CD8-positive, alpha-beta memory T cell (primary cell): ENCODE measurements around the gene PNISR. TPM values are rescaled to one million over a fixed set of nuclear protein-coding genes. Genes with fewer than 3 reads are reported as not detected.

Source experiments
- CTCF ChIA-PET: fragments of 350-600 bp; sonication (Branson Sonifier 250); formaldehyde crosslinking; loops from one replicate; lab custom pipeline; 2021; ENCODE audit warnings: antibody characterized with exemption; lab: Charles Lee
- POLR2A ChIA-PET: fragments of 350-600 bp; sonication (Branson Sonifier 250); formaldehyde crosslinking; loops from one replicate; lab custom pipeline; 2021; ENCODE audit warnings: antibody characterized with exemption; lab: Charles Lee
- DNase-seq, 5 donors: peaks; one replicate each; pipeline versions ENCODE4 v3.0.0 to v3.0.0-alpha.2; 2020 to 2022; ENCODE audit warnings: mixed read lengths in 1 of 5
- H3K27ac ChIP-seq: one replicate; pipeline ENCODE4 v1.7.0; 2013; ENCODE audit warnings: low read depth, mild to moderate bottlenecking, low read length, moderate library complexity
- H3K27me3 ChIP-seq: 2 replicates; pipeline ENCODE4 v1.7.0; 2013; ENCODE audit warnings: low read length, mild to moderate bottlenecking; ENCODE audit not compliant: insufficient read depth, poor library complexity, severe bottlenecking
- H3K36me3 ChIP-seq: 2 replicates; pipeline ENCODE4 v1.7.0; 2013; ENCODE audit warnings: mild to moderate bottlenecking, low read length, moderate library complexity; ENCODE audit not compliant: insufficient read depth
- H3K4me1 ChIP-seq: 2 replicates; pipeline ENCODE4 v1.7.0; 2013; ENCODE audit warnings: mild to moderate bottlenecking, low read length, moderate library complexity; ENCODE audit not compliant: insufficient read depth
- H3K4me3 ChIP-seq: 2 replicates; pipeline ENCODE4 v1.7.0; 2013; ENCODE audit warnings: mild to moderate bottlenecking, low read length
- H3K9me3 ChIP-seq: 2 replicates; pipeline ENCODE4 v1.7.0; 2013; ENCODE audit warnings: mild to moderate bottlenecking, low read length
- H3K27ac Mint-ChIP-seq, 8 donors: one replicate each; pipeline ENCODE4 v1.8.0; 2020 to 2021; ENCODE audit warnings: mixed read lengths in 8 of 8, mild to moderate bottlenecking in 6 of 8, inconsistent platforms in 3 of 8, moderate library complexity in 3 of 8
- H3K27me3 Mint-ChIP-seq, 2 donors: one replicate each; pipeline ENCODE4 v1.8.0; 2020 to 2021; ENCODE audit warnings: mixed read lengths in 2 of 2, mild to moderate bottlenecking in 1 of 2, moderate library complexity in 1 of 2
- H3K36me3 Mint-ChIP-seq, 3 donors: one replicate each; pipeline ENCODE4 v1.8.0; 2020 to 2021; ENCODE audit warnings: mixed read lengths in 3 of 3, inconsistent platforms in 1 of 3, mild to moderate bottlenecking in 1 of 3
- H3K4me1 Mint-ChIP-seq, 3 donors: one replicate each; pipeline ENCODE4 v1.8.0; 2020 to 2021; ENCODE audit warnings: mixed read lengths in 3 of 3, inconsistent platforms in 1 of 3, mild to moderate bottlenecking in 1 of 3
- H3K4me3 Mint-ChIP-seq, 7 donors: one replicate each; pipeline ENCODE4 v1.8.0; 2020 to 2021; ENCODE audit warnings: mixed read lengths in 7 of 7, mild to moderate bottlenecking in 6 of 7, moderate library complexity in 4 of 7, inconsistent platforms in 2 of 7
- H3K9me3 Mint-ChIP-seq, 5 donors: one replicate each; pipeline ENCODE4 v1.8.0; 2020 to 2022; ENCODE audit warnings: mixed read lengths in 5 of 5, mild to moderate bottlenecking in 3 of 5, moderate library complexity in 2 of 5, inconsistent platforms in 1 of 5
- polyA plus RNA-seq: library from polyadenylated mRNA; unstranded; fragments of 300-500 nt; fragmentation: Illumina TruSeq; gene quantifications from one replicate; pipeline ENCODE4 v1.2.3, GENCODE V29; 2021
- total RNA-seq, 2 experiments: library from RNA; stranded (reverse); gene quantifications; one replicate each; pipeline ENCODE4 v1.2.3, GENCODE V29; 2021

PNISR gene
- total and polyA plus RNA-seq, 3 experiments from 2014 or later: 80.2 to 105 (median 104) TPM

DNA sequence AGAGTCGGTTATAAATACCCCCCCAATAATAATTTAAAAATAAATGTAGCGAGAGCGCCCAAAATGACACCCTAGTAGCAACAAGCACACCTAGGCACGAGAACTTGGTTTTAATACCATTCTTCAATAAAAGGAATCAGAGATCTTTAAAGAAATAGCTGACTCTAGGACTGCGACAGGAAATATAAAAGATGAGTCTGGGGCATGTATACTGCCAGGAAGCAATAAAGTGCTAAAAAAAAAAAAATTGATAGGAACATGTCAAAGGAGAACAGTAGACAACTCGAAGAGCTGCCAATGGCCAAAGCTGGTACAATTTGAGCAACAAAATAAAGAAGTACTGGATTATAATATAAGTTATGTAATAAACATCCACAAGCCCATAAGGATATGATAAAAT lies 2.2 kb downstream of the PNISR start:
- H3K4me1 ChIP-seq: peaks cover 72% of the 10 kb centered on the region
- peaks cover 0 to 2% of the 10 kb centered on the region in 2 donors for H3K27me3 Mint-ChIP-seq
- no peaks in the 10 kb centered on the region for H3K36me3 ChIP-seq
- peak overlapping the region in 4 of 8 donors; percentile 20 to 96 (median 70) for H3K27ac Mint-ChIP-seq
- no peak for DNase-seq
- CTCF ChIA-PET: interaction anchor here (1.6 kb wide), 1 partner anchor 11 kb away, joined by 5 read pairs; no protein-coding TSS in a partner anchor
- H3K27me3 ChIP-seq: no peaks in the 10 kb centered on the region
- H3K27ac ChIP-seq: no peak overlapping the region
- POLR2A ChIA-PET: interaction anchor here (0.9 kb wide), 1 partner anchor 28 kb away, joined by 3 read pairs; no protein-coding TSS in a partner anchor
- peaks cover 2 to 47% (median 4%) of the 10 kb centered on the region in 3 donors for H3K36me3 Mint-ChIP-seq
- H3K4me3 ChIP-seq: no peak overlapping the region
- H3K9me3 ChIP-seq: no peaks in the 10 kb centered on the region
- peaks cover 70 to 89% (median 83%) of the 10 kb centered on the region in 3 donors for H3K4me1 Mint-ChIP-seq
- H3K4me3 Mint-ChIP-seq: peak overlapping the region; percentile 75 to 100 (median 97)
- no peaks in the 10 kb centered on the region for H3K9me3 Mint-ChIP-seq

DNA sequence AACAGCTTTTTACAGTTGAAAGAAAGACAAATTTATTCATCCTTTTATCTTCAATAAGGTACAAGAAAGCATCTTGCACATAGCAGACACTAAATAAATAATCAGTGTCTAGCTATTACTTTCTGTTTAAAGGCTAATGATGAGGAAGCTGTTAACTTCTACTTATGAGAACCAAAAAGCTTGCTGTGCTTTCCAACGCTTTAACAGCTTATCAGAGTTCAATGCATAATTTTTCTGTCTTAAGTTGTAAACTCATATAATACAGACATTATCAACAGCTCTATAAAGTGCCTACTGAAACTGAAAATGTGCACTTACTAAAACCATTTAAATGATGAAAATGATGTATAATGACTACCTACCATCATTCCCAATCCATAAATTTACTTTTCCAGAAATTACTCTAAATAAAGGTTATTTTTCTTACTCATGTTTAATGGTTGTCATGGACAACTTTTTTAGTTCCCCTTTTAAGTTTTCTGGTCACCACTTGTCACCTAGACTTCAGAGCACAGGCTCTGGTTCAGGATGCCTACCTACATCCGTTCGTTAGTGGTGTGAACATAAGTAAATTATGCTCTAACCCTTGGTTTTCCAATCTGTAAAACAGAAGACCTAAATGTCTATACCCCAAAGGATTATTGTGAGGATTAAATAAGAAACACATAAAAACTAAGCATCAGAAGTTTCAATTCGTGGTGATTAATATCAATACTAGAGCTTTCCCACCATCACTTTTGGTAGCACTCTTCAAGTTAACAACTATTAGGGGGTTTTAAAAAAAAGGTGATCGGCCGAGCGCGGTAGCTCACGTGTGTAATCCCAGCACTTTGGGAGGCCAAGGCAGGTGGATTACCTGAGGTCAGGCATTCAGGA lies 8.0 kb downstream of the PNISR start:
- POLR2A ChIA-PET: interaction anchor here (0.6 to 1.2 kb wide), 2 partner anchors 23 to 98 kb away, joined by 3 to 7 read pairs; partner anchors contain the start of gene COQ3
- Histone ChIP-seq H3K4me1 (peaks cover 66% of the 10 kb centered on the region), H3K36me3 (peaks cover under 1% of the 10 kb centered on the region), H3K4me3 (no peak overlapping the region), H3K27ac (no peak overlapping the region), H3K27me3 (no peaks in the 10 kb centered on the region), H3K9me3 (no peaks in the 10 kb centered on the region)
- CTCF ChIA-PET: interaction anchor here (0.8 to 1.6 kb wide), 2 partner anchors 9 to 11 kb away, joined by 4 to 6 read pairs; no protein-coding TSS in a partner anchor
- Mint-ChIP-seq H3K9me3 (no peaks in the 10 kb centered on the region), H3K4me3 (peak overlapping the region; percentile 67 to 85 (median 75)), H3K27me3 (peaks cover 0 to 2% of the 10 kb centered on the region in 2 donors), H3K4me1 (peaks cover 70 to 93% (median 86%) of the 10 kb centered on the region in 3 donors), H3K27ac (peak overlapping the region in 7 of 8 donors; percentile 34 to 79 (median 51)), H3K36me3 (peaks cover 4 to 49% (median 11%) of the 10 kb centered on the region in 3 donors)
- DNase-seq: no peak

DNA sequence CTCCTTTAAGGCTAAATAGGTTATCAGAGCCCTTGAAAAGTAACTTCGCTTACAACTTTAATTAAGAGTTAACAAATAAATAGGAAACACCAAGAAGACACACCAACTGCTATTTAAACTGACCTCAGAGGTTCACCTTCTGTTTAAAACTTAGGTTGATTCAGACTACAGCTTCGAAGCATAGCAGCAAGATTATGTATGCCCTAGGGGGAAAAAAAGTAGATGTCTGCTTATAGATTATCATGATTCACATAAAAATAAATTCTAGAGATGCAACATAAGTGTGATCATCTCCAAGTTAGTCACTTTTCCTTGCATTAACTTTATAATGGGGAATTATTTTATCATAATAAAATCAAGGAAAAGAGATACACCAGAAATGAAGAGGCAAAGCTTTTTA lies 8.9 kb downstream of the PNISR start:
- H3K27ac Mint-ChIP-seq: peak overlapping the region in 1 of 8 donors; percentile 38
- DNase-seq: no peak
- peaks cover 67 to 90% (median 83%) of the 10 kb centered on the region in 3 donors for H3K4me1 Mint-ChIP-seq
- ChIA-PET CTCF (interaction anchor here (1.6 kb wide), 1 partner anchor 10 kb away, joined by 6 read pairs; no protein-coding TSS in a partner anchor), POLR2A (interaction anchor here (0.6 kb wide), 1 partner anchor 99 kb away, joined by 3 read pairs; no protein-coding TSS in a partner anchor)
- peak overlapping the region in 5 of 7 donors; percentile 21 to 45 (median 25) for H3K4me3 Mint-ChIP-seq
- H3K4me1 ChIP-seq: peaks cover 56% of the 10 kb centered on the region
- no peak overlapping the region for H3K27ac ChIP-seq
- H3K27me3 Mint-ChIP-seq: peaks cover 0 to 2% of the 10 kb centered on the region in 2 donors
- no peaks in the 10 kb centered on the region for H3K27me3 ChIP-seq
- H3K9me3 ChIP-seq: no peaks in the 10 kb centered on the region
- peaks cover 6% of the 10 kb centered on the region for H3K36me3 ChIP-seq
- no peak overlapping the region for H3K4me3 ChIP-seq
- H3K36me3 Mint-ChIP-seq: peaks cover under 1 to 48% (median 12%) of the 10 kb centered on the region in 3 donors
- no peaks in the 10 kb centered on the region for H3K9me3 Mint-ChIP-seq

DNA sequence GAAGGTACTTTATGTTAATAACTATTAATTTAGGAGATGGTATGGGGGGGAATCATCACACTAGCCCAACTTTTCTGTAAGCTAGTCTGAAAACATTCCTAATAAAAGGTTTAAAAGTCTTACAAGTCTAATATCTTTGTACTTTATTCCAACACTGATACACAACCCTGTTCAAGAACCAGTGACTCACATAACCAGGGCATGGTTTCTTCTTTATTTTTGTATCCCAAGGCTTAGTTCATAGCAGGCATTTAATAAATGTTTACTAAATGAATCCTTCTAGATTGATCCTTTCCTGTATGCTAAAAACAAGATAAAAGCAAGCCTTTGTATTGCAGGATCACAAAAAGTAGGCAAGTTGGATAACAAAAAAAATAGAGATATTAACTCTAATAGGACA lies 9.7 kb downstream of the PNISR start:
- peaks cover 14% of the 10 kb centered on the region for H3K36me3 ChIP-seq
- Mint-ChIP-seq H3K4me1 (peaks cover 64 to 90% (median 83%) of the 10 kb centered on the region in 3 donors), H3K4me3 (peak overlapping the region in 1 of 7 donors; percentile 2), H3K27ac (peak overlapping the region in 3 of 8 donors; percentile 3 to 20 (median 14)), H3K27me3 (peaks cover 0 to 2% of the 10 kb centered on the region in 2 donors), H3K36me3 (peaks cover 0 to 52% (median 16%) of the 10 kb centered on the region in 3 donors), H3K9me3 (no peaks in the 10 kb centered on the region)
- no peak overlapping the region for H3K27ac ChIP-seq
- no peaks in the 10 kb centered on the region for H3K9me3 ChIP-seq
- H3K4me3 ChIP-seq: no peak overlapping the region
- POLR2A ChIA-PET: no interaction called here
- no peak for DNase-seq
- CTCF ChIA-PET: no interaction called here
- peaks cover 50% of the 10 kb centered on the region for H3K4me1 ChIP-seq
- H3K27me3 ChIP-seq: no peaks in the 10 kb centered on the region

DNA sequence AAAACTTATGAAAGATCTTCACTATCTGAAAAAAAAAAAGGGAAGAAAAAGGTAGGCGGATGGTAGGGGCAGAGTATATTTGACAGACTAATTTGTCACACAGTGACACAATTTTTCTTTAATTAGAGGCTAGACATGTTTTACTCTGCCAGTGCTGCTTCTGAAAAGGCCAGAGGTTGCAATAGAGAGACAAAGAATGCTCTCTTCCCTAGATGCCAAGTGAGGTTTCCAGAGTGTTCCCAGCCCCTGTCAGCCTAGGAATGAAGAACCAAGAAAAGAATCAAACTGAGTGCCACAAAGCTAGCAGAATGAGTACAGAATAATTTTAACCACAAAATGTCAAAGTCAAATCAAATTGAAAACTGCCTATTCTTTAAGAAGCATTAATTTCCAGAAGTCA lies 13.0 kb downstream of the PNISR start:
- ChIA-PET CTCF (no interaction called here), POLR2A (no interaction called here)
- peaks cover 0 to 74% (median 25%) of the 10 kb centered on the region in 3 donors for H3K36me3 Mint-ChIP-seq
- peak overlapping the region in 1 of 7 donors; percentile 5 for H3K4me3 Mint-ChIP-seq
- no peak for DNase-seq
- no peak overlapping the region for H3K4me3 ChIP-seq
- H3K27me3 Mint-ChIP-seq: peaks cover 0 to 2% of the 10 kb centered on the region in 2 donors
- no peaks in the 10 kb centered on the region for H3K27me3 ChIP-seq
- H3K27ac ChIP-seq: no peak overlapping the region
- H3K27ac Mint-ChIP-seq: peak overlapping the region in 4 of 8 donors; percentile 23 to 71 (median 54)
- peaks cover 27% of the 10 kb centered on the region for H3K4me1 ChIP-seq
- no peaks in the 10 kb centered on the region for H3K9me3 ChIP-seq
- peaks cover 44 to 58% (median 51%) of the 10 kb centered on the region in 3 donors for H3K4me1 Mint-ChIP-seq
- no peaks in the 10 kb centered on the region for H3K9me3 Mint-ChIP-seq
- peaks cover 44% of the 10 kb centered on the region for H3K36me3 ChIP-seq

DNA sequence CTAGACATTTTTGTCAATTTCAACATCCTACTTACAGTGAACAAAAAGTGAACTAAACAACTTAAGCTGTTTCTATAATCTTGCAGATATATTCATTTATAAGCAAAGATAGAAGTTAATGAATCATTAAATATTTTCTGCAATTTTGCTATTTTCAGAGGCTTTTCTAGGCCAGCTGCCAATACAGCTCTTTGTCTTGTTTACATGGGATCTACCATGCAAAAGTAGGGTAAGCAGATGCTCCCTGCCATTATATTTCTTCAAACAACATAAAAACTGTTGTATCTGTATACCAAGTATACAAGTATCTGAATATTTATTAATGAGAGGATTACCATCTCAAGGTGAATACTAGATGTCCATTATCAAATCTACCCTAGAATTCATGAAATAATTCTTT lies 15.4 kb downstream of the PNISR start:
- peak overlapping the region in 1 of 8 donors; percentile 54 for H3K27ac Mint-ChIP-seq
- no peak overlapping the region for H3K4me3 ChIP-seq
- POLR2A ChIA-PET: no interaction called here

DNA sequence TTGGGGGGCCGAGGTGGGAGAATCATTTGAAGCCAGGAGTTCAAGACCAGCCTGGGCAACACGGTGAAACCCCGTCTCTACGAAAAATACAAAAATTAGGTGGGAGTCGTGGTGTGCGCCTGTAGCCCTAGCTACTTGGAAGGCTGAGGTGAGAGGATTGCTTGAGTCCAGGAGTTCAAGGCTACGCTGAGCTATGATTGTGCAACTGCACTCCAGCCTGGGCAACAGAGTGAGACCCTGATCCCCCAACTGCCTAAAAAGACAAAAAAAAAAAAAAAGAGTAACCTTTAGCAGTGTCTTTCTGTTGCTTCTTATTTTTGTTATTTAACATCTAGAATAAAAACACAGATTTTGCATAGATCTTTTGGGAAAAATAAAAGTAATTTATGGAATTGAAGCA lies 18.0 kb downstream of the PNISR start:
- H3K4me1 Mint-ChIP-seq: peaks cover 10 to 13% (median 12%) of the 10 kb centered on the region in 3 donors
- ChIA-PET CTCF (no interaction called here), POLR2A (no interaction called here)
- Histone ChIP-seq H3K4me1 (no peaks in the 10 kb centered on the region), H3K36me3 (peaks cover 80% of the 10 kb centered on the region), H3K27me3 (no peaks in the 10 kb centered on the region), H3K27ac (no peak overlapping the region), H3K9me3 (no peaks in the 10 kb centered on the region), H3K4me3 (no peak overlapping the region)
- no peak for DNase-seq
- H3K27ac Mint-ChIP-seq: no peak overlapping the region
- H3K36me3 Mint-ChIP-seq: peaks cover 13 to 85% (median 37%) of the 10 kb centered on the region in 3 donors
- H3K27me3 Mint-ChIP-seq: no peaks in the 10 kb centered on the region
- no peaks in the 10 kb centered on the region for H3K9me3 Mint-ChIP-seq
- no peak overlapping the region for H3K4me3 Mint-ChIP-seq

More for the DNA sequence above, 15.4 kb downstream of the PNISR start:
- Histone ChIP-seq H3K27me3 (no peaks in the 10 kb centered on the region), H3K4me1 (peaks cover 8% of the 10 kb centered on the region), H3K27ac (no peak overlapping the region), H3K9me3 (no peaks in the 10 kb centered on the region), H3K36me3 (peaks cover 61% of the 10 kb centered on the region)
- no peaks in the 10 kb centered on the region for H3K9me3 Mint-ChIP-seq
- peaks cover 29 to 37% (median 35%) of the 10 kb centered on the region in 3 donors for H3K4me1 Mint-ChIP-seq
- peaks cover 0 to 2% of the 10 kb centered on the region in 2 donors for H3K27me3 Mint-ChIP-seq
- no peak for DNase-seq
- CTCF ChIA-PET: no interaction called here
- peaks cover 4 to 82% (median 31%) of the 10 kb centered on the region in 3 donors for H3K36me3 Mint-ChIP-seq
- H3K4me3 Mint-ChIP-seq: no peak overlapping the region
